ENCODE results near the gene GPR141.

GPR141 gene

DNA sequence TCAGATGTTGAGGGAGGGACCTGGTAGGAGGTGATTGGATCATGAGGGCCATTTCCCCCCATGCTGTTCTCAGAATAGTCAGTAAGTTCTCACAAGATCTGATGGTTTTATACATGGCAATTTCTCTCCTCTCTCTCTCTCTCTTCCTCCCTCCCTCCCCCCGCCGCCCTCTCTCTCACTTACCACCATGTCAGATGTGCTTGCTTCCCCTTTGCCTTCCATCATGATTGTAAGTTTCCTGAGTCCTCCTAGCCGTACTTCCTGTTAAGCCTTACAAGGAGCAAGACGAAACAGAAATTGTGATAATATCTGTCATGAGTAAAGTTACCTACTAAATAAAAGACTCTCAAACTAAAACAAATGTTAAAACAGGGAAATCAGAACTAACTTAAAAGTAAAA lies 19.9 kb upstream of the GPR141 start:
- no peak for TF ChIP-seq EZH2phosphoT487 (IDR thresholded peaks at IDR 0.05; ENCODE audit: borderline replicate concordance)
- TF ChIP-seq, protein P1, sequence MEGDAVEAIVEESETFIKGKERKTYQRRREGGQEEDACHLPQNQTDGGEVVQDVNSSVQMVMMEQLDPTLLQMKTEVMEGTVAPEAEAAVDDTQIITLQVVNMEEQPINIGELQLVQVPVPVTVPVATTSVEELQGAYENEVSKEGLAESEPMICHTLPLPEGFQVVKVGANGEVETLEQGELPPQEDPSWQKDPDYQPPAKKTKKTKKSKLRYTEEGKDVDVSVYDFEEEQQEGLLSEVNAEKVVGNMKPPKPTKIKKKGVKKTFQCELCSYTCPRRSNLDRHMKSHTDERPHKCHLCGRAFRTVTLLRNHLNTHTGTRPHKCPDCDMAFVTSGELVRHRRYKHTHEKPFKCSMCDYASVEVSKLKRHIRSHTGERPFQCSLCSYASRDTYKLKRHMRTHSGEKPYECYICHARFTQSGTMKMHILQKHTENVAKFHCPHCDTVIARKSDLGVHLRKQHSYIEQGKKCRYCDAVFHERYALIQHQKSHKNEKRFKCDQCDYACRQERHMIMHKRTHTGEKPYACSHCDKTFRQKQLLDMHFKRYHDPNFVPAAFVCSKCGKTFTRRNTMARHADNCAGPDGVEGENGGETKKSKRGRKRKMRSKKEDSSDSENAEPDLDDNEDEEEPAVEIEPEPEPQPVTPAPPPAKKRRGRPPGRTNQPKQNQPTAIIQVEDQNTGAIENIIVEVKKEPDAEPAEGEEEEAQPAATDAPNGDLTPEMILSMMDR (conservative IDR thresholded peaks at IDR 0.05; ENCODE audit: low read length): no peak
- no peak overlapping the region for H3K4me3 ChIP-seq (ENCODE audit: low read length, poor library complexity, severe bottlenecking)

DNA sequence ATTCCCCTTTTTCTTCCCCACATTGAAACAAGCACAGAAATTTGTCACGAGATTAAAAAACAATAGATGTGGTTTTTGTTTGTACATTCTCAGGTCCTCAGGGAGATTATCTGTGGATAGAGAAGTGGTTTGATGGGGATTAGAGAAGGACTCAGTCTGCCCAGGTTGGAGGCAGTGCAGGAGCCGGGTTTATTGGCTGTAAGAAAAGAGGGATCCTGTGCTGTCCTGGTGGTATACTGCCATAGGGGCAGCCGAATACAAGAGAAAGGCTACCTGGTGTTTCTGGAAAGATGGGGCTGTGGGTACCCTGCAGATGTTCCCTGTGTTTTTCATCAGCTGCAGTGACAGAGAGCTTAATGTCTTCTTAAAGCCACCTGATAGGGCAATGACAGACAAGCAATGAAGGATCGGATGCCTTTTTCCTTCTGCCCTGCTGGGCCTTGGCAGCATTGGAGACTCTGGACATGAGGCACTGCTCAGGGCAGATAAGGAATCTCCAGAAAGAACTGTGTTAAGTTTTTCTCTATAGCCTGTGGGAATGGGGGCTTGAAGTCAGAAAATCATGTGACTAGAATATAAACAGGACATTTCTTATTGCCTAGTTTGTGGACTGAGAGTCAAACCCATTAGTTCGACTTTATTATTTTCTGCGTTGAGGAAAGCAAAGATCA lies 18.1 kb upstream of the GPR141 start:
- Histone ChIP-seq H3K9me3 (ENCODE audit: insufficient read depth, low read depth, low read length) (no peaks in the 10 kb centered on the region), H3K9me2 (replicated peaks; ENCODE audit: low read depth, low read length) (no peaks in the 10 kb centered on the region), H4K20me1 (ENCODE audit: insufficient read depth, low read length, poor library complexity, severe bottlenecking) (no peaks in the 10 kb centered on the region), H3K4me3 (ENCODE audit: low read length, poor library complexity, severe bottlenecking) (no peak overlapping the region), H3K4me1 (ENCODE audit: insufficient read depth, low read length, poor library complexity, severe bottlenecking) (peaks cover 30% of the 10 kb centered on the region), H2AFZ (ENCODE audit: low read length) (no peak overlapping the region), H3K9ac (ENCODE audit: low read depth, low read length, poor library complexity, severe bottlenecking) (no peak overlapping the region), H3K27me3 (ENCODE audit: insufficient read depth, low read length, poor library complexity, severe bottlenecking) (no peaks in the 10 kb centered on the region), H3K36me3 (ENCODE audit: insufficient read depth, low read length) (no peaks in the 10 kb centered on the region), H3F3A (ENCODE audit: low read depth) (no peaks in the 10 kb centered on the region), H3K4me2 (ENCODE audit: low read depth, low read length, poor library complexity, severe bottlenecking) (no peak overlapping the region), H3K79me2 (ENCODE audit: insufficient read depth, low read length) (no peaks in the 10 kb centered on the region)
- TF ChIP-seq, protein P1 (conservative IDR thresholded peaks at IDR 0.05; ENCODE audit: low read length): no peak

More for the DNA sequence above, 19.9 kb upstream of the GPR141 start:
- Histone ChIP-seq H3K9ac (ENCODE audit: low read depth, low read length, poor library complexity, severe bottlenecking) (no peak overlapping the region), H2AFZ (ENCODE audit: low read length) (peak overlapping the region; percentile 85), H3K9me3 (ENCODE audit: insufficient read depth, low read depth, low read length) (no peaks in the 10 kb centered on the region), H3K9me2 (replicated peaks; ENCODE audit: low read depth, low read length) (no peaks in the 10 kb centered on the region), H3K27me3 (ENCODE audit: insufficient read depth, low read length, poor library complexity, severe bottlenecking) (no peaks in the 10 kb centered on the region), H3K4me2 (ENCODE audit: low read depth, low read length, poor library complexity, severe bottlenecking) (peak overlapping the region; percentile 5), H3K79me2 (ENCODE audit: insufficient read depth, low read length) (no peaks in the 10 kb centered on the region), H3K36me3 (ENCODE audit: insufficient read depth, low read length) (no peaks in the 10 kb centered on the region), H4K20me1 (ENCODE audit: insufficient read depth, low read length, poor library complexity, severe bottlenecking) (no peaks in the 10 kb centered on the region), H3K4me1 (ENCODE audit: insufficient read depth, low read length, poor library complexity, severe bottlenecking) (peaks cover 18% of the 10 kb centered on the region), H3F3A (ENCODE audit: low read depth) (no peaks in the 10 kb centered on the region)

DNA sequence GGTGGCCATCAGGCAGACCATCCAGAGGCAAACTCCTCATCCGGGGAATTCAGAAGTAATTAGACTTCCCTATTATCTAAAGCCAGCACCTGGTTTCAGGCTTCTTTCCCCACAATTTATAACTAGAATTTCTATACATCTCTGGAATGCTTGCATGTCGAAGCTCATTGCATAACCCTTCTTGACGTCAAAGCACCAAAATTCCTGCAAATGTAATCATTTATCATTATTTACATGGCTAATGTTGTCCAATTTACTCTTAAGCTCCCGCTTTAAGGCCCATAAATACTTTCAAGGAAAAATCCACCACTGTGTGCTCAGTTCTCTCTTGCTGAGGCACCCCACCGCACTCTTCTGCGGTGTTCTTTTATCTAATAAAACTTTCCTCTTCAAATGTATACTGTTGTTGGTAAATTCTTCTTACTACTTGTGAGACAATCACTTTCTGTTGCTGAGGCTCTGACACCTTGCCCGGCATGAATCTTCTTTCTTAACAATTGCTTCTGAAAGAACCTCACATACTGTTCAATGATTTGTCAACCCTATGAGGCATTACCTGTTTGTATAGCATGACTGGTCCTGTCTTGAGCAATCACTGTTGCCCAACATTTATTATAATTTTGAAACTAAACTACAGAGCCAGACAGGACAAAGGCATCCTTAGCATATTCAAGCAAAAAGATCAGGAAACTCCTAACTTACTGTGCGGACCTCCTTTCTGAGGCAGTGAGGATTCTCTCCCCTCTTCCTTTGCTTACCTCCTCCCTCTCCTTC lies 17.4 kb upstream of the GPR141 start:
- H3K4me3 ChIP-seq (ENCODE audit: low read length, poor library complexity, severe bottlenecking): no peak overlapping the region
- no peak overlapping the region for H3K4me2 ChIP-seq (ENCODE audit: low read depth, low read length, poor library complexity, severe bottlenecking)
- H4K20me1 ChIP-seq (ENCODE audit: insufficient read depth, low read length, poor library complexity, severe bottlenecking): no peaks in the 10 kb centered on the region
- H3K9me3 ChIP-seq (ENCODE audit: insufficient read depth, low read depth, low read length): no peaks in the 10 kb centered on the region
- H3F3A ChIP-seq (ENCODE audit: low read depth): no peaks in the 10 kb centered on the region
- peaks cover 32% of the 10 kb centered on the region for H3K4me1 ChIP-seq (ENCODE audit: insufficient read depth, low read length, poor library complexity, severe bottlenecking)
- H2AFZ ChIP-seq (ENCODE audit: low read length): peak overlapping the region; percentile 63
- H3K27me3 ChIP-seq (ENCODE audit: insufficient read depth, low read length, poor library complexity, severe bottlenecking): no peaks in the 10 kb centered on the region
- no peaks in the 10 kb centered on the region for H3K79me2 ChIP-seq (ENCODE audit: insufficient read depth, low read length)
- H3K9ac ChIP-seq (ENCODE audit: low read depth, low read length, poor library complexity, severe bottlenecking): no peak overlapping the region
- no peaks in the 10 kb centered on the region for H3K36me3 ChIP-seq (ENCODE audit: insufficient read depth, low read length)
- no peaks in the 10 kb centered on the region for H3K9me2 ChIP-seq (replicated peaks; ENCODE audit: low read depth, low read length)
- TF ChIP-seq, protein P1 (conservative IDR thresholded peaks at IDR 0.05; ENCODE audit: low read length): no peak
- no peak for TF ChIP-seq EZH2phosphoT487 (IDR thresholded peaks at IDR 0.05; ENCODE audit: borderline replicate concordance)
